ENCODE results near the gene WDR45. TPM values are rescaled to one million over a fixed set of nuclear protein-coding genes. Genes with fewer than 3 reads are reported as not detected.

WDR45 gene
- total and polyA plus RNA-seq, 4 donors = 24.5 to 49.0 (median 44.8) TPM

- WGBS (ENCODE audit: insufficient coverage) = 100% methylated on average over 2 of the region's 4 CpGs
- Histone ChIP-seq H3K9me3 (ENCODE audit: control insufficient read depth, insufficient read depth, low read length) (no peaks in the 10 kb centered on the region), H3K4me3 (ENCODE audit: low read depth, low read length) (no peak overlapping the region), H3K27me3 (ENCODE audit: control insufficient read depth, insufficient read depth, low read length) (no peaks in the 10 kb centered on the region), H3K27ac (ENCODE audit: low read depth, low read length) (no peak overlapping the region), H3K4me1 (ENCODE audit: control insufficient read depth, insufficient read depth, low read length) (peaks cover 9% of the 10 kb centered on the region), H3K36me3 (ENCODE audit: control insufficient read depth, insufficient read depth, low read length) (peaks cover 5% of the 10 kb centered on the region)
- DNase-seq (ENCODE audit: low read depth in 4 of 6, low spot score in 6 of 6) = no peak
Measured at GRCh38 chrX:49082271-49082871, 2.7 kb upstream of the WDR45 start.

GRCh38 chrX:49077941-49078340, 1.7 kb downstream of the WDR45 start:
- Histone ChIP-seq H3K9me3 (ENCODE audit: control insufficient read depth, insufficient read depth, low read length) (no peaks in the 10 kb centered on the region), H3K4me1 (ENCODE audit: control insufficient read depth, insufficient read depth, low read length) (peaks cover 26% of the 10 kb centered on the region), H3K36me3 (ENCODE audit: control insufficient read depth, insufficient read depth, low read length) (peaks cover 18% of the 10 kb centered on the region), H3K27ac (ENCODE audit: low read depth, low read length) (no peak overlapping the region), H3K4me3 (ENCODE audit: low read depth, low read length) (no peak overlapping the region), H3K27me3 (ENCODE audit: control insufficient read depth, insufficient read depth, low read length) (no peaks in the 10 kb centered on the region)
- WGBS (ENCODE audit: insufficient coverage) = 67% methylated on average over 1 of the region's 5 CpGs
- DNase-seq (ENCODE audit: low read depth in 4 of 6, low spot score in 6 of 6) = no peak

GRCh38 chrX:49075347-49075746, 4.3 kb downstream of the WDR45 start:
- Histone ChIP-seq H3K4me1 (ENCODE audit: control insufficient read depth, insufficient read depth, low read length) (peaks cover 41% of the 10 kb centered on the region), H3K9me3 (ENCODE audit: control insufficient read depth, insufficient read depth, low read length) (no peaks in the 10 kb centered on the region)
- no peak for DNase-seq (ENCODE audit: low read depth in 4 of 6, low spot score in 6 of 6)

GRCh38 chrX:49073601-49074575, 5.8 kb downstream of the WDR45 start, which contains the start of gene PRAF2:
PRAF2 (minus strand) TSS chrX:49074002; CDS start chrX:49073987, 15 bp downstream.
- H3K4me3 ChIP-seq (ENCODE audit: low read depth, low read length) = peak within 1 kb of the TSS; percentile 88
- H3K4me1 ChIP-seq (ENCODE audit: control insufficient read depth, insufficient read depth, low read length) = peaks cover 33% of the 10 kb centered on the region
- no peaks in the 10 kb centered on the region for H3K27me3 ChIP-seq (ENCODE audit: control insufficient read depth, insufficient read depth, low read length)
- H3K9me3 ChIP-seq (ENCODE audit: control insufficient read depth, insufficient read depth, low read length) = no peaks in the 10 kb centered on the region
- peak within 1 kb of the TSS; percentile 84 for H3K27ac ChIP-seq (ENCODE audit: low read depth, low read length)
- peaks cover 30% of the 10 kb centered on the region for H3K36me3 ChIP-seq (ENCODE audit: control insufficient read depth, insufficient read depth, low read length)
- DNase-seq (ENCODE audit: low read depth in 4 of 6, low spot score in 6 of 6) = peak; percentile 68 to 97 (median 82)
- 25% methylated on average over 56 of the region's 61 CpGs for WGBS (ENCODE audit: insufficient coverage)

More at GRCh38 chrX:49075347-49075746, 4.3 kb downstream of the WDR45 start:
- H3K36me3 ChIP-seq (ENCODE audit: control insufficient read depth, insufficient read depth, low read length) = peaks cover 26% of the 10 kb centered on the region
- no peaks in the 10 kb centered on the region for H3K27me3 ChIP-seq (ENCODE audit: control insufficient read depth, insufficient read depth, low read length)
- WGBS (ENCODE audit: insufficient coverage) = 90% methylated on average over 10 of the region's 13 CpGs
- H3K4me3 ChIP-seq (ENCODE audit: low read depth, low read length) = no peak overlapping the region
- no peak overlapping the region for H3K27ac ChIP-seq (ENCODE audit: low read depth, low read length)

GRCh38 chrX:49072712-49073095, 7.0 kb downstream of the WDR45 start:
- 45% methylated on average over 10 of the region's 10 CpGs for WGBS (ENCODE audit: insufficient coverage)
- H3K9me3 ChIP-seq (ENCODE audit: control insufficient read depth, insufficient read depth, low read length) = no peaks in the 10 kb centered on the region
- peak overlapping the region; percentile 88 for H3K4me3 ChIP-seq (ENCODE audit: low read depth, low read length)
- no peak overlapping the region for H3K27ac ChIP-seq (ENCODE audit: low read depth, low read length)
- H3K36me3 ChIP-seq (ENCODE audit: control insufficient read depth, insufficient read depth, low read length) = peaks cover 36% of the 10 kb centered on the region
- H3K4me1 ChIP-seq (ENCODE audit: control insufficient read depth, insufficient read depth, low read length) = peaks cover 33% of the 10 kb centered on the region
- peak in 1 of 6 donors; percentile 1 for DNase-seq (ENCODE audit: low read depth in 4 of 6, low spot score in 6 of 6)
- no peaks in the 10 kb centered on the region for H3K27me3 ChIP-seq (ENCODE audit: control insufficient read depth, insufficient read depth, low read length)

GRCh38 chrX:49071877-49072711, 7.6 kb downstream of the WDR45 start:
- Histone ChIP-seq H3K4me1 (ENCODE audit: control insufficient read depth, insufficient read depth, low read length) (peaks cover 33% of the 10 kb centered on the region), H3K27ac (ENCODE audit: low read depth, low read length) (peak overlapping the region; percentile 64), H3K4me3 (ENCODE audit: low read depth, low read length) (peak overlapping the region; percentile 88), H3K36me3 (ENCODE audit: control insufficient read depth, insufficient read depth, low read length) (peaks cover 38% of the 10 kb centered on the region), H3K27me3 (ENCODE audit: control insufficient read depth, insufficient read depth, low read length) (no peaks in the 10 kb centered on the region), H3K9me3 (ENCODE audit: control insufficient read depth, insufficient read depth, low read length) (no peaks in the 10 kb centered on the region)
- peak in 4 of 6 donors; percentile 15 to 89 (median 68) for DNase-seq (ENCODE audit: low read depth in 4 of 6, low spot score in 6 of 6)
- 31% methylated on average over 63 of the region's 63 CpGs for WGBS (ENCODE audit: insufficient coverage)

GRCh38 chrX:49070988-49071387, 8.7 kb downstream of the WDR45 start:
- no peak for DNase-seq (ENCODE audit: low read depth in 4 of 6, low spot score in 6 of 6)
- H3K9me3 ChIP-seq (ENCODE audit: control insufficient read depth, insufficient read depth, low read length) = no peaks in the 10 kb centered on the region
- WGBS (ENCODE audit: insufficient coverage) = 89% methylated on average over 2 of the region's 4 CpGs

GRCh38 chrX:49069038-49069437, 10.6 kb downstream of the WDR45 start:
- peaks cover 24% of the 10 kb centered on the region for H3K4me1 ChIP-seq (ENCODE audit: control insufficient read depth, insufficient read depth, low read length)
- no peaks in the 10 kb centered on the region for H3K27me3 ChIP-seq (ENCODE audit: control insufficient read depth, insufficient read depth, low read length)
- WGBS (ENCODE audit: insufficient coverage) = 79% methylated on average over 8 of the region's 11 CpGs
- no peak overlapping the region for H3K4me3 ChIP-seq (ENCODE audit: low read depth, low read length)
- H3K36me3 ChIP-seq (ENCODE audit: control insufficient read depth, insufficient read depth, low read length) = peaks cover 52% of the 10 kb centered on the region
- H3K9me3 ChIP-seq (ENCODE audit: control insufficient read depth, insufficient read depth, low read length) = no peaks in the 10 kb centered on the region
- DNase-seq (ENCODE audit: low read depth in 4 of 6, low spot score in 6 of 6) = no peak
- no peak overlapping the region for H3K27ac ChIP-seq (ENCODE audit: low read depth, low read length)

More at GRCh38 chrX:49070988-49071387, 8.7 kb downstream of the WDR45 start:
- Histone ChIP-seq H3K4me3 (ENCODE audit: low read depth, low read length) (no peak overlapping the region), H3K36me3 (ENCODE audit: control insufficient read depth, insufficient read depth, low read length) (peaks cover 40% of the 10 kb centered on the region), H3K27me3 (ENCODE audit: control insufficient read depth, insufficient read depth, low read length) (no peaks in the 10 kb centered on the region), H3K4me1 (ENCODE audit: control insufficient read depth, insufficient read depth, low read length) (peaks cover 33% of the 10 kb centered on the region), H3K27ac (ENCODE audit: low read depth, low read length) (no peak overlapping the region)

Measured in spinal cord (tissue), 10 donors.